IPS DF 4.7 (cell line): ENCODE results near the gene PRR35.

Experiments
- DNase-seq: peaks from one replicate; pipeline ENCODE4 v3.0.0-alpha.2; 2013; ENCODE audit warnings: low spot score; ENCODE audit errors: extremely low read depth

The PRR35 gene

DNA sequence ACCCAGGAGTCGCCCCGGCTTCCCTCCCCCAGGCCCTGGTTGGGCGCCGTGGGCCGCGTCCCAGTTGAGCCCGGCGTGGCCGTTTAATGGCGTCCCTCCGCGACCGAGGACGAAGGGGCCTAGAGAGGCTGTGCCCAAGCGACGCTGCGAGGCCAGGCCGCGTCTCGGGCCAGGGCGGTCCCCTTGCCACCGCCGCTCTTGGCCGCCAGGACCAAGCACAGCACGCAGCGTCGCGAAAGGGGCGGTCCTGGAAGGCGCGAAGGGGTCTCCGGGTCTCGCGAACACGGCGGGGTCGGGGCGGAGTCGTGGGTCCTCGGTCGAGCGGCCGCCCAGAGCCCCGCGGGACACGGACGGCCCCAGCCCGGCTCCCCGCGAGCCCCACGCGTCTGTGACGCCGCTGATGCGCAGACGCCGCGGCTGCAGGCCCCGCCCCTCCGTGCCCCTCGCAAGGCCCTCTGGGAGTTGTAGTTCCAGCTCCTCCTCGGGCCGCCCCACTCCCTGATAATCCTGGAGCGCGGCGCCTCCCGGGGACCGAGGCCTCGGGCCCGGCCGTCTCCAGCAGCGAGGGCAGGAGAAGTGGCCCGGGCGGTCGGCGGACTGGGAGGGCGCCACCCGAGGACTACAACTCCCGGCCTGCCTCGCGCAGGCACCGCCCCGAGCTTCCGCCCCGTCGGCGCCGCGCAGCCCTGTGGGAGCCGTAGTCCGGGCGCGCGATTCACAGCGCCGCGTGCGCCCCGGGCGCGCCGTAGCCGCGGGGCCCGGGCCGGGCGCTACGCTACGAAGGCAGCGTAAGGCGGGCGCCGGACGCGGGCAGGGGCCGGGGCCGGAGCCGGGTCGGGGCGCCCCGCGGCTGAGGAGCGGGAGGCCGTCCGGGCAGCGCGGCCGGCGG, 32.9 kb upstream of the PRR35 start, which contains the start of gene CAPN15:
Gene CAPN15, plus strand, starts transcription at position 698 of the 889 bp plus-strand sequence. CDS start 19,127 bp downstream, outside the sequence.
- DNase-seq = no peak

DNA sequence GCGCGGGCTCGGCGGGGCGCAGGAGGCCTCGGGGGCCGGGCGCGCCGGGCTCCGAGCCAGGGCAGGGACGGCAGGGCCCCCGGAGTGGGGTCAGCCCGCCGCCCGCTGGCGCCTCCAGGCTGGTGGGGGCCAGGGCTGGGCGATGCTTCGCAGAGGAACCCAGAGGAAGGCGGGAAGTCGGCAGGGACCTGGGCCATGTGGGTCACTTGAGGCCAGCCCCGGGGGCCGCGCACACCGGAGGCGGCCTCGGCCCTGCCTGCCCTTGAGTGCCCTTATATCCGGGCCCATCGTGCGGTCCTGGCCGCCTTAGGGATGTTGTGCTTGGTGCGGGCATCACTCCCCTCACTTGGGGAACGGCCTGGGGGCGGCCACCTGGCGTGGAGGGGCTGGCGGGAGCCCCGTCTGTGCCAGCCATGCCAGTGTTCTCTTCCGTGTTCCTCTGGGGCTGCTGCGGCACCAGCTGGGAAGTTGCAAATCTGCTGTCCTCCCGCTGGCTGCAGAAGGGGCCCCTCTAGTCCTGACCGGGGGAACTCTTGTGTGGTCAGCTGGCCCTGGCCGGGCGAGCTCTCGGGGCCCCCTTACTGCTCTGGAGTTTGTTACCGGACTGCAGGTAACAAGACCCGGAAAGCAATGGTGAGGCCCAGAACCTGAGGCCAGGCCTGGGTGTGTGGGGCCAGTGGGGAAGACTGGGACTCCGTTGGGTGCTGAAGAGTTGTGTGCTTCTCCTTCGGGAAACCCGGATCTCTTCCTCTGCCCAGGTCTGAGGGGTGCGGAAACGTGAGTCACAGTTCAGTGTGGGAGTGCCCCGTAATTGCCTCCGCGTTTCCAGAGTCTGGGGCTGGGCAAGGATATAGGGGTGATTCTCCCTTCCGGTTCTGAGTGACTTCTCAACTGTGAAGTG, 31.8 kb upstream of the PRR35 start:
- no peak for DNase-seq

GRCh38 chr16:529012-529575, 31.1 kb upstream of the PRR35 start:
- no peak for DNase-seq

GRCh38 chr16:530111-530817, 29.9 kb upstream of the PRR35 start:
- DNase-seq = no peak

DNA sequence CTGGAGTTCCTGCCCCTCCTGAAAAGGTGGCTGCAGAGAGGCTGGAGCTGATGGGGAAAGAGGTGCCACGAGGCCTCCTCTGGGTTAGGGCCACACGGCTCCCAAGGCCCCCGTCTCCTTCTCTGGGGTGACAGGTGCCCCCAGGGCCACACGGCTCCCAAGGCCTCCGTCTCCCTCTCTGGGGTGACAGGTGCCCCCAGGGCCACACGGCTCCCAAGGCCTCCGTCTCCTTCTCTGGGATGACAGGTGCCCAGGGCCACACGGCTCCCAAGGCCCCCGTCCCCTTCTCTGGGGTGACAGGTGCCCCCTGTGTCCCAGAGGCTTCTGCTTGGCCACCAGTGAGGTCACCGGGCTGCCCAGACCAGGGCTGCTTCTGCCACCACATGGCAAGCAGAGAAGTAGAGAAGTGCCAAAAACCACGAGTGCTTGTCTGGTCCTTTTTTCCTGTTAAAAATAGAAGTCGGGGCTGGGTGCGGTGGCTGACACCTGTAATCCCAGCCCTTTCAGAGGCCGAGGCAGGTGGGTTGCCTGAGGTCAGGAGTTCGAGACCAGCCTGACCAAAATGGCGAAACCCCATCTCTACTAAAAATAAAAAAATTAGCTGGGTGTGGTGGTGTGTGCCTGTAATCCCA, 28.6 kb upstream of the PRR35 start:
- DNase-seq = no peak

DNA sequence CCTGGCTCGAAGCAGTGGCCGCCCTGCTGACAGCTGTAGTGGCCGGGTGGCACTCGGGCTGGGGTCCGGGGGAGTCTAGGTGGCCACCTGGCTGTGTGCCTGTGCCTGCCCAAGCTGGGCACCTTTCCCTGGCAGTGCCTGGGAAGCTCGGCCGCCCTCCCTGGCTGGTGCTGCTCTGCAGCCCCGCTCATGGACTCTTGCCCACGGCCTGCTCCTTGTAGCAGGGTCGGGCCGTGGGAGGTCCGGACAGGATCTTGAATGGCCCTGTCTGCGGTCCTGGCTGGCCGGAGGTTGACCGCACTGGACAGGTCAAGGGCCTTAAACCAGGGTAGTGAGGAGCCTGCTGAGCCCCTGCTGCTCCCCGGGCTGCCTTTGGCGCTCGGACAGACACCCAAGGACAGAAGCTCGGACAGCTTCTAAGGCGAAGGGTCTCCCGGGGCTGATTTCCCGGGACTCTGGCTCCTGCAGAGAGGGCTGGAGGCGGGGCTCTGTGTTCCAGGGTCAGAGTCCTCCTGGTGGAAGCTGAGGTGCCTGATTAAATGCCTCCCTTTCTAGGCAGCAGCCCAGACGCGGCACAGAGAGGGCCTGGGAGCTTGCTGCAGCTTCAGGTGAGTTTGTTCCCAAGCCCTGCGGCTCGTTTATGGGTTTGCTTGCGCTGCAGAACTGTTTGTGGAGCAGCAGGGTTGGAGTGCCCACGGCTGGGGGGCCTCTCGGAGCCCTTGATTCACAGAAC, 26.6 kb upstream of the PRR35 start:
- no peak for DNase-seq

DNA sequence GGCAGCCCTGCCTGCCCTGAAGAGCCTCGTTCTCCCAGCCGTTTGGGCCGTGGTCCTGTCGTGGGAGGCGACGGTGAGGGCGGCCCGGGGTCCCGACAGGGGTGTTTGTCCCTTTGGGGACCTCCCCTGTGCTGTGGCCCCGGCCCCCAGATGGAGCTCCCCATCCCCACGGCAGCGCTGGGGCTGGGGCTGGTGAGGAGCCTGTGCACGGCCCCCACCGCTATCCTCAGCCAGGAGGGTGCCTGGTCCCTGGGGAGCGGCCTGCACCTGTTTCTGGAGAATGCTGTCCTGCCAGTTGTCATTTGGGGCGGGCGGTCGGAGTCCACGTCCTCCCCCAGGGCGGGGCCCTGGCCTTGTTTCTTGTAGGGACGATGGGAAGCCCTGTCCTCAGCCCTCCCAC, 26.1 kb upstream of the PRR35 start:
- DNase-seq = no peak

- DNase-seq = no peak
These were observed 25.2 kb upstream of the PRR35 start for GRCh38 chr16:534856-535445.

GRCh38 chr16:535446-536405, 24.5 kb upstream of the PRR35 start:
- no peak for DNase-seq

- DNase-seq = no peak
These were observed 23.4 kb upstream of the PRR35 start for GRCh38 chr16:536746-537145.

GRCh38 chr16:537415-538335, 22.5 kb upstream of the PRR35 start:
- no peak for DNase-seq

DNA sequence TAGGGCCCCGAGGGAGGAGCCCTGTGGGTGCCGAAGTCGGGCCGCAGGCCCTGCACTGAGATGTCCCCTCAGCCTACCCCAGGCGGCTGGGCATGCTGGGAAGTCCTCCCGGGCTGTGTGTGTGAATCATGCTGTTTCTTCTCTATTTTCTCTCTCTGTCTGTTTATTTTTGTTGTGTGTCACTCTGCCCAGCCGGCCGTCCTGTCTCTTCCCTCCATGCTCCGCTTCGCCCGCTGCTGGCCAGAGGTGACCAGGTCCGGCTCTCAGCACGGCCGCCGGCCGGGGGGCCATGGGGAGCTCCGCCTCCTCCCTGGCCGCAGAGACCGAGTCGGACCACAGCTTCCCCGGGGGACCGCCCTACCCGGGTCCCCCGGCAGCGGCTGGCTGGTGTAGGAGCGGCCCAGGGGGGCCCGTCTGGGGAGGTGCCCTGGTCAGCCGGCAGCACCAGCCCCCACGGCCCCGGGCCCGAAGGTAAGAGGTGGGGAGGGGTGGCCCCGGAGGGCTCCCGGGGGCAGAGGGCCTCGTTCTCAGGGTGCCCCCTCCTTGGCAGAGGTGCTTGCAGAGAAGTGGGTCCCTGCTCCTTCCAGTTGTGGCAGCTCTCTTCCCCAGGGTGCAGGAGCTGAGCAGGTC, 20.2 kb upstream of the PRR35 start:
- DNase-seq = no peak

DNA sequence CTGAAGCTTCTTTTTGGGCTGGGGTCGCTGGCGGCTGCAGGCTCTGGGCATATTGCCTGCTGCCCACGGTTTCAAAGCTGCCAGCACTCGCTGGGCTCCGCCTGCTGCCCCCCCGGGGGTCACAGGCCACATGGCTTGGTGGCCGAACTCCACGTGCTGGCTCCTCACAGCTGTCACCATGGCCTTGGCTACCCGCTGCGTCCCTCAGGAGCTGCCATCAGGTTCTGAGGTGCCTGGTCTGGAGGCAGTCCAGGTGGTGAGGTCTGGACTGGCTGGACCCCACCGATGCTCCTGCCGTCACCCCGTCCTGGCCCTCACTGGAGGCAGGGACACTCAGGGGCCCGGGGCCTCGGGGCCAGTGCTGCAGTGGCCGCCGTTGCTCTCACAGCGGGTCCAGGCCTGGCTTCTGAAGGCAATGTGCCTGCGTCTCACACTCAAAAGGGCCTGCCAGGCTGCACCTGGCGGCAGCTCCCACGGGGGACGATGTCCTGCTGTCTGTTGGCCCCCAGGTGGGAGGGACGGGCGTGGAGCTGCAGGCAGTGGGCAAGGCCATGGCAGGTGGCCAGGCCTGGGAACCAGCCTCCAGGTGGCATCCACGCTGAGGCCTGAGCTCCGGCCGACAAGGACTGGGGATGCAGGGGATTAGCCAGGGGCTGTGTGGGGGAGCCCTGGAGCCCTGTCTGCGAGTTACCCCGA, 19.4 kb upstream of the PRR35 start:
- no peak for DNase-seq

GRCh38 chr16:543301-544164, 16.7 kb upstream of the PRR35 start:
- DNase-seq = no peak

- no peak for DNase-seq
These were observed 15.7 kb upstream of the PRR35 start for GRCh38 chr16:544517-544916.
